OCI-LY7 (cell line): ENCODE measurements around the gene BUD13.

ENCODE experiments used
- CTCF ChIP-seq: fragments of 200-600 bp; sonication (generic); conservative IDR thresholded peaks from 2 replicates; pipeline ENCODE4 v1.5.1; 2014; ENCODE audit warnings: mild to moderate bottlenecking, antibody characterized with exemption, low read length, moderate library complexity, mixed read lengths
- EZH2phosphoT487 ChIP-seq: fragments of 200-600 bp; sonication (generic); IDR thresholded peaks from 2 replicates; pipeline ENCODE4 v1.6.1; 2018; ENCODE audit warnings: low read depth, borderline replicate concordance, mild to moderate bottlenecking, mixed run types, antibody characterized with exemption, low read length, moderate library complexity, mixed read lengths

GRCh38 chr11:116700586-116701220, 72.1 kb downstream of the BUD13 start:
- TF ChIP-seq CTCF (no peak), EZH2phosphoT487 (no peak)
